Endothelial cell of umbilical vein (primary cell): ENCODE data around the gene SPON2. TPM values are rescaled to one million over a fixed set of nuclear protein-coding genes. Genes with fewer than 3 reads are reported as not detected.

Source experiments
- BruUV-seq: library from RNA; stranded (reverse); fragments of 400-500 nt; replicated peaks from 2 replicates; lab custom pipeline; 2021; lab: Mats Ljungman, UMichigan
- CTCF ChIA-PET: fragments of 300-600, 350-600 bp; sonication (Branson Sonifier 250); formaldehyde crosslinking; loops from one replicate; lab custom pipeline; 2021; ENCODE audit warnings: antibody characterized with exemption, inconsistent platforms; lab: Charles Lee
- POLR2A ChIA-PET: fragments of 300-600, 350-600 bp; sonication (Branson Sonifier 250); formaldehyde crosslinking; loops from one replicate; lab custom pipeline; 2021; ENCODE audit warnings: antibody characterized with exemption, inconsistent platforms; lab: Charles Lee
- DNase-seq: peaks from one replicate; pipeline ENCODE4 v3.0.0-alpha.2; 2011; ENCODE audit warnings: low read depth, low spot score
- FAIRE-seq: peaks from 2 replicates; lab custom pipeline; 2011; peaks lifted over from hg19 to GRCh38; lab: Jason Lieb, UNC
- H2AFZ ChIP-seq: 2 replicates; pipeline ENCODE4 v1.6.0; 2012; ENCODE audit warnings: low read depth, low read length, control low read depth, inconsistent platforms
- H3K27ac ChIP-seq: 2 replicates; pipeline ENCODE4 v1.5.1; 2011; ENCODE audit warnings: low read depth, mild to moderate bottlenecking, control low read depth, low read length, moderate library complexity; ENCODE audit not compliant: insufficient read depth
- H3K27me3 ChIP-seq, 2 experiments: 2 replicates each; pipeline versions ENCODE4 v1.6.0 to v1.6.1; 2011; ENCODE audit warnings: low read length in 2 of 2, mixed read lengths in 1 of 2; ENCODE audit not compliant: control insufficient read depth in 2 of 2, insufficient read depth in 2 of 2
- H3K36me3 ChIP-seq, 2 experiments: 2 replicates in 1 of 2; 3 replicates in 1 of 2; pipeline ENCODE4 v1.5.1; 2011; ENCODE audit warnings: low read length in 2 of 2, mild to moderate bottlenecking in 1 of 2, moderate library complexity in 1 of 2; ENCODE audit not compliant: control insufficient read depth in 2 of 2, insufficient read depth in 2 of 2; ENCODE audit errors: extremely low read depth in 1 of 2
- H3K4me1 ChIP-seq: 3 replicates; pipeline ENCODE4 v1.5.1; 2011; ENCODE audit warnings: mild to moderate bottlenecking, low read length; ENCODE audit not compliant: control insufficient read depth, insufficient read depth; ENCODE audit errors: extremely low read depth
- H3K4me2 ChIP-seq: 2 replicates; pipeline ENCODE4 v1.6.1; 2011; ENCODE audit warnings: low read length, control low read depth, mixed read lengths; ENCODE audit not compliant: insufficient read depth
- H3K4me3 ChIP-seq, 3 experiments: fragments of 200-600 bp in 1 of 3; sonication (generic), shearing (Covaris generic) in 1 of 3; replicated peaks in 1 of 3; 2 replicates each; pipeline ENCODE4 v1.5.1; 2011 to 2016; ENCODE audit warnings: control low read depth in 3 of 3, low read length in 3 of 3, mild to moderate bottlenecking in 2 of 3, inconsistent platforms in 1 of 3, low read depth in 1 of 3, moderate library complexity in 1 of 3; ENCODE audit not compliant: insufficient read depth in 1 of 3
- H3K79me2 ChIP-seq: 2 replicates; pipeline ENCODE4 v1.6.0; 2012; ENCODE audit warnings: low read length, inconsistent platforms; ENCODE audit not compliant: control insufficient read depth, insufficient read depth
- H3K9ac ChIP-seq: replicated peaks from 2 replicates; pipeline ENCODE3; 2011; ENCODE audit warnings: low read length, control low read depth; ENCODE audit not compliant: insufficient read depth; ENCODE audit errors: extremely low read depth
- H3K9me1 ChIP-seq: replicated peaks from 3 replicates; pipeline ENCODE4 v1.6.0; 2011; ENCODE audit warnings: mild to moderate bottlenecking, low read length; ENCODE audit not compliant: control insufficient read depth, insufficient read depth; ENCODE audit errors: extremely low read depth
- H3K9me3 ChIP-seq: replicated peaks from 2 replicates; pipeline ENCODE4 v1.5.1; 2012; ENCODE audit warnings: low read length, inconsistent platforms; ENCODE audit not compliant: control insufficient read depth, insufficient read depth
- H4K20me1 ChIP-seq: replicated peaks from 2 replicates; pipeline ENCODE3; 2011; ENCODE audit warnings: mild to moderate bottlenecking, low read length; ENCODE audit not compliant: control insufficient read depth, insufficient read depth; ENCODE audit errors: extremely low read depth
- CTCF ChIP-seq, 2 donors: IDR thresholded peaks; 1 replicate in 1 of 2; 2 replicates in 1 of 2; pipeline ENCODE4 v1.5.1; 2011; ENCODE audit warnings: low read length in 2 of 2, mild to moderate bottlenecking in 2 of 2, moderate library complexity in 2 of 2, control low read depth in 1 of 2, inconsistent platforms in 1 of 2, low read depth in 1 of 2; ENCODE audit not compliant: insufficient read depth in 1 of 2; ENCODE audit errors: extremely low read depth in 1 of 2
- EZH2 ChIP-seq: IDR thresholded peaks from 2 replicates; pipeline ENCODE4 v1.6.1; 2012; ENCODE audit warnings: borderline replicate concordance, low read depth, mild to moderate bottlenecking, moderate library complexity, low read length, inconsistent platforms; ENCODE audit not compliant: severe bottlenecking
- GATA2 ChIP-seq: IDR thresholded peaks from 2 replicates; pipeline ENCODE4 v1.7.0; 2011; ENCODE audit warnings: low read depth, mild to moderate bottlenecking, moderate library complexity, mixed read lengths, low read length; ENCODE audit not compliant: insufficient read length, insufficient read depth
- MAX ChIP-seq: IDR thresholded peaks from 2 replicates; pipeline ENCODE4 v1.6.1; 2011; ENCODE audit not compliant: insufficient read depth, insufficient read length
- POLR2AphosphoS5 ChIP-seq: IDR thresholded peaks from 2 replicates; pipeline ENCODE4 v1.6.1; 2012; ENCODE audit warnings: low read depth, mild to moderate bottlenecking, control low read depth, low read length, moderate library complexity; ENCODE audit not compliant: insufficient read depth
- dilution Hi-C: fragments of 300-500 bp; cut with MboI; formaldehyde crosslinking; loops from one replicate; pipeline ENCODE4 v1.15.0; 2019; ENCODE audit warnings: low sequenced_read_pairs; ENCODE audit not compliant: extremely low pct_ligation_motif_present
- intact Hi-C: fragments of 100-400 bp; cut with micrococcal nuclease; formaldehyde crosslinking; loops from one replicate; pipeline ENCODE4 v1.10.0; 2022
- polyA plus RNA-seq, 4 experiments: library from polyadenylated mRNA; depleted of rRNA in 3 of 4; stranded (reverse) in 3 of 4; unstranded in 1 of 4; fragments of >200 nt; gene quantifications; 2 replicates each; pipeline versions ENCODE4 v1.2.1 to v1.2.3, GENCODE V29; 2011 to 2012; ENCODE audit warnings: missing spikeins in 1 of 4
- total RNA-seq: library from RNA; stranded (reverse); gene quantifications from 2 replicates; pipeline ENCODE4 v1.2.3, GENCODE V29; 2021

Gene SPON2
- total and polyA plus RNA-seq, 2 donors (not counting 3 experiments of a cell fraction or from before 2014, with no cell fraction given): 0.04 TPM; not detected in 1

GRCh38 chr4:1193206-1194009, 21.0 kb upstream of the SPON2 start:
- no peaks in the 10 kb centered on the region for H4K20me1 ChIP-seq
- no peak overlapping the region for H3K9ac ChIP-seq
- no peak overlapping the region for H3K4me3 ChIP-seq
- H3K4me2 ChIP-seq: no peak overlapping the region
- ChIA-PET CTCF (interaction anchor here (1.1 kb wide), 1 partner anchor 10 kb away, joined by 3 read pairs; no protein-coding TSS in a partner anchor), POLR2A (no interaction called here)
- peaks cover 6% of the 10 kb centered on the region for H3K4me1 ChIP-seq
- H3K27ac ChIP-seq: no peak overlapping the region
- no peaks in the 10 kb centered on the region for H3K9me3 ChIP-seq
- dilution Hi-C loops (no loop called here), intact Hi-C loops (no loop called here)
- FAIRE-seq (no peak), DNase-seq (no peak)
- no peaks in the 10 kb centered on the region for H3K36me3 ChIP-seq
- H2AFZ ChIP-seq: no peak overlapping the region
- no TSS peak for BruUV-seq
- no peaks in the 10 kb centered on the region for H3K9me1 ChIP-seq
- no peak for TF ChIP-seq GATA2
- no peak for TF ChIP-seq EZH2
- no peak for TF ChIP-seq MAX
- TF ChIP-seq CTCF (IDR thresholded peaks at IDR 0.05; ENCODE audit: extremely low read depth in 1 of 2, insufficient read depth in 1 of 2, low read depth in 1 of 2, low read length in 2 of 2): no peak
- no peak for TF ChIP-seq POLR2AphosphoS5
- no peaks in the 10 kb centered on the region for H3K79me2 ChIP-seq
- H3K27me3 ChIP-seq: no peaks in the 10 kb centered on the region
